Measurements from ENCODE around the gene CFAP53. TPM values are rescaled to one million over a fixed set of nuclear protein-coding genes. Genes with fewer than 3 reads are reported as not detected.
"Not testable (repeated sequence)": the region's sequence is repeated elsewhere in the genome, so short reads cannot be mapped to it uniquely, and the experiment has no call there.

Gene CFAP53
- total and polyA plus RNA-seq, 8 donors, result 0.25 to 1.5 (median 0.39) TPM

DNA sequence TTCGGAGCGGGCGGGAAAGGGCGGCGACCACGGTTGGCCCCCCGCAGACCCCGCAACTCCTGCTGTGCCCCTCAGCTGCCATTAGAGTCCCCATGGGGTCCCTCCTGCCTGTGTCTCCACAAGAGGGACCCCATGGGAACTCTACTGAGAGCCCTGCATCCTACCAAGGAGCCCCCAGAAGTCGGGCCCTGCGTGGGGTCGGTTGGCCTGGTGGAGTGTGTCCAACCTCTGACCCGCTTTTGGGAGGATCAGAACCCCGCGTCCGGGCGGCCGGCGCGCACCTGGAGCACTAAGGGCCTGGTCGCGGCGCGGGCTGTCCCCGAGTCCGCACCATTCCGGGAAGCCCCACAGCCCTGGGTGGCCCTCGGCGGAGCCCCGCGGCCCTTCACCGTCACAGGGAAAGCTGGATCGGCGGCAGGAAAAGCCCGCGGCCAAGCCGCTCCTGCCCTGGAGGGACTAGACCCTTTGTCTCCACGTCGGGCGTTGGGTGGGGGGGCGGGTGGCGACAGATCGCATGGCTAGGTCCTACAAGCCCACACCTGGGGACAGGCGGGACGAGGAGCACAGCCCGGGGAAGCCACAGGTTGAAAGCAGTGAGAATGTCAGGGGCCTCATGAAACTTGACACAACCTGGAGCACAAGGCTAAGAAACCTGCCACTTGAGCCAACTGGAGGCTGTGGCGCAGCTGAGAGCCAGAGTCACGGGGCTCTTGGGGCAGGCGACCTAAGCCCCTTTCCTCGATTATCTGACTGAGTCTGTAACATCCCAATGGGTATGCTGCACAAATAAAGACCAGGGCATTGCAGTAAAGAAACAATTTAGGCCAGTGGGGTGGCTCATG, 32.4 kb upstream of the CFAP53 start:
- peak overlapping the region; percentile 11 to 57 (median 38) for H3K4me3 ChIP-seq
- peaks cover 0 to under 1% (median 0%) of the 10 kb centered on the region in 3 donors for H3K4me1 ChIP-seq
- DNase-seq (peak in 2 of 6 donors; percentile 20 to 73), FAIRE-seq (no peak), ATAC-seq (peak; percentile 11 to 21 (median 15))
- intact Hi-C loops (cut with DNase I), result no loop called here
- H3K27me3 ChIP-seq, result no peaks in the 10 kb centered on the region
- TF ChIP-seq, protein P1, sequence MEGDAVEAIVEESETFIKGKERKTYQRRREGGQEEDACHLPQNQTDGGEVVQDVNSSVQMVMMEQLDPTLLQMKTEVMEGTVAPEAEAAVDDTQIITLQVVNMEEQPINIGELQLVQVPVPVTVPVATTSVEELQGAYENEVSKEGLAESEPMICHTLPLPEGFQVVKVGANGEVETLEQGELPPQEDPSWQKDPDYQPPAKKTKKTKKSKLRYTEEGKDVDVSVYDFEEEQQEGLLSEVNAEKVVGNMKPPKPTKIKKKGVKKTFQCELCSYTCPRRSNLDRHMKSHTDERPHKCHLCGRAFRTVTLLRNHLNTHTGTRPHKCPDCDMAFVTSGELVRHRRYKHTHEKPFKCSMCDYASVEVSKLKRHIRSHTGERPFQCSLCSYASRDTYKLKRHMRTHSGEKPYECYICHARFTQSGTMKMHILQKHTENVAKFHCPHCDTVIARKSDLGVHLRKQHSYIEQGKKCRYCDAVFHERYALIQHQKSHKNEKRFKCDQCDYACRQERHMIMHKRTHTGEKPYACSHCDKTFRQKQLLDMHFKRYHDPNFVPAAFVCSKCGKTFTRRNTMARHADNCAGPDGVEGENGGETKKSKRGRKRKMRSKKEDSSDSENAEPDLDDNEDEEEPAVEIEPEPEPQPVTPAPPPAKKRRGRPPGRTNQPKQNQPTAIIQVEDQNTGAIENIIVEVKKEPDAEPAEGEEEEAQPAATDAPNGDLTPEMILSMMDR (IDR thresholded peaks at IDR 0.05), result no peak
- no peak overlapping the region for H3K27ac ChIP-seq
- no peaks in the 10 kb centered on the region for H3K9me3 ChIP-seq
- no peaks in the 10 kb centered on the region for H3K36me3 ChIP-seq
- WGBS, 2 donors, result 35 to 39% methylated on average over 33 to 49 of the region's 49 CpGs

DNA sequence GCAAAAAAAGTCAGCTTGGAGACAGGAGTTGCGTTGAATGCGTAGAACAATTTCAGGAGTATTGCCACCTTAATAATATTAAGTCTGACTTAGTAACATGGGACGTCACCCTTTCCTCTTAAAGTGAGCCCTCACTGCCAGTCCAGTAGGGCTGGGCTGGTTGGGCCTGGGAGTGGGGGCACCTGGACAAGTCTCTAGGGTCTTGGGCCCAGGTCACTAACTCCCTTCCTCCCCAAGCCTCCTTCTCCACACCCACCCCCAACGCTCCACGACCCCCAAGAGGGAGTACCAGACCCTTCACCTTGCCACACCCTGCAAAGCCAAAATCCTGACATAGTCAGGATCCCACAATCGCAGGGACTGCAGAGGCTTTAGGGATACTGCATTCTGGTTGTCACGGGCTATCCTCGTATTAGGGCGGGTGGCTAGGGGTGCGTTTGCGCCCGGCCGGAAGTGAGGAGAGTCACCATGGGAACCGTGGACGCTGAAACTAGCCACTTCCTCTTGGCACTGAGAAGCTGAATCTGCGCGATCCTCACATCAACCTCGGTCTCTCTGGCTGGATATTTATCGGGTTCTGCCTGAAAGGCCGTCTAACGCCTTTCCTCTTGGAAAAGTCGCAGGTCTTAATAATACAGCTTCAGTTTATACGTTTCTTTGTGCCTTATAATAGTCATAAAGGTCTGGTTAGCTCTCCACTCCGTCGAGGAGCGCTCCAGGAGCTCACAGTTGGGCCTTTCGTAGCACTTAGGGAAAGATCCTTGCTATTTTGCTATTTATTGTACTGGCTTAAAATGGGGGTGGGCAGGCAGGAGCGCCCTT, 31.5 kb upstream of the CFAP53 start:
- ATAC-seq (peak; percentile 96 to 99 (median 97)), DNase-seq (peak; percentile 76 to 86 (median 80)), FAIRE-seq (no peak)
- 8 to 9% methylated on average over 27 to 28 of the region's 28 CpGs for WGBS, 2 donors
- intact Hi-C loops (cut with DNase I), result no loop called here
- Histone ChIP-seq H3K36me3 (no peaks in the 10 kb centered on the region), H3K27me3 (no peaks in the 10 kb centered on the region), H3K4me1 (peaks cover 0 to 9% (median 0%) of the 10 kb centered on the region in 3 donors), H3K9me3 (no peaks in the 10 kb centered on the region), H3K4me3 (peak overlapping the region; percentile 11 to 57 (median 38)), H3K27ac (peak overlapping the region in 2 of 4 donors; percentile 19 to 44)
- TF ChIP-seq, protein P1 (IDR thresholded peaks at IDR 0.05), result no peak

- Histone ChIP-seq H3K4me1 (peaks cover 0 to 12% (median 4%) of the 10 kb centered on the region in 3 donors), H3K27me3 (no peaks in the 10 kb centered on the region), H3K9me3 (no peaks in the 10 kb centered on the region), H3K4me3 (no peak overlapping the region), H3K36me3 (no peaks in the 10 kb centered on the region), H3K27ac (peak overlapping the region in 2 of 4 donors; percentile 20 to 52)
- FAIRE-seq (no peak), DNase-seq (no peak), ATAC-seq (peak; percentile 23 to 69 (median 40))
- TF ChIP-seq, protein P1 (IDR thresholded peaks at IDR 0.05), result no peak
- intact Hi-C loops (cut with DNase I), result no loop called here
- 19 to 30% methylated on average over 1 of the region's 1 CpG for WGBS, 2 donors
These were observed 26.7 kb upstream of the CFAP53 start for GRCh38 chr18:50293039-50293438.

GRCh38 chr18:50289108-50289443, 22.8 kb upstream of the CFAP53 start:
- Histone ChIP-seq H3K27ac (no peak overlapping the region), H3K4me3 (no peak overlapping the region), H3K36me3 (no peaks in the 10 kb centered on the region), H3K4me1 (peaks cover 0 to 15% (median 4%) of the 10 kb centered on the region in 3 donors), H3K27me3 (no peaks in the 10 kb centered on the region), H3K9me3 (no peaks in the 10 kb centered on the region)
- 89 to 94% methylated on average over 4 of the region's 4 CpGs for WGBS, 2 donors
- DNase-seq (no peak), ATAC-seq (no peak), FAIRE-seq (no peak)
- intact Hi-C loops (cut with DNase I), result no loop called here
- TF ChIP-seq, protein P1 (IDR thresholded peaks at IDR 0.05), result no peak

GRCh38 chr18:50288348-50289107, 22.2 kb upstream of the CFAP53 start:
- H3K9me3 ChIP-seq; intact Hi-C loops (cut with DNase I); H3K27me3 ChIP-seq; ATAC-seq; H3K36me3 ChIP-seq: not testable (repeated sequence)
- peak overlapping the region; percentile 80 to 92 (median 83) for H3K27ac ChIP-seq
- H3K4me1 ChIP-seq, result peaks cover 0 to 13% (median 4%) of the 10 kb centered on the region in 3 donors
- H3K4me3 ChIP-seq, result peak overlapping the region; percentile 13 to 81 (median 60)
- peak; percentile 97 for FAIRE-seq
- peak in 2 of 6 donors; percentile 32 to 48 for DNase-seq
- WGBS, 2 donors, result 72% methylated on average over 21 of the region's 21 CpGs
